Cardiac muscle cell (in vitro differentiated cells and primary cell): ENCODE data around the gene MARK2. TPM values are rescaled to one million over a fixed set of nuclear protein-coding genes. Genes with fewer than 3 reads are reported as not detected.

ENCODE experiments used
- DNase-seq, 2 donors: peaks; one replicate each; pipeline versions ENCODE4 v3.0.0 to v3.0.0-alpha.2; 2010 to 2017; ENCODE audit warnings: low read depth in 1 of 2, low spot score in 1 of 2
- H3K27ac ChIP-seq: fragments of 200-600 bp; sonication (generic); 2 replicates; pipeline ENCODE4 v1.5.1; 2016
- H3K27me3 ChIP-seq: fragments of 200-600 bp; sonication (generic); 2 replicates; pipeline ENCODE4 v1.6.0; 2016; ENCODE audit warnings: control low read depth
- H3K36me3 ChIP-seq: fragments of 200-600 bp; sonication (generic); 2 replicates; pipeline ENCODE4 v1.5.1; 2016; ENCODE audit warnings: control low read depth
- H3K4me1 ChIP-seq: fragments of 200-600 bp; sonication (generic); 2 replicates; pipeline ENCODE4 v1.8.1; 2017; ENCODE audit warnings: low read depth, mild to moderate bottlenecking, mixed run types
- H3K4me3 ChIP-seq: fragments of 200-600 bp; sonication (generic); 2 replicates; pipeline ENCODE4 v1.5.1; 2016; ENCODE audit warnings: mild to moderate bottlenecking
- H3K9me3 ChIP-seq: fragments of 200-600 bp; sonication (generic); 2 replicates; pipeline ENCODE4 v1.5.1; 2017; ENCODE audit warnings: low read depth, mild to moderate bottlenecking, control low read depth
- CTCF ChIP-seq: IDR thresholded peaks from 2 replicates; pipeline ENCODE4 v1.5.1; 2012; ENCODE audit warnings: low read depth, mild to moderate bottlenecking, low read length
- polyA plus RNA-seq: library from polyadenylated mRNA; unstranded; fragments of >200 nt; fragmentation: Nextera tagmentation; extraction: Ambion mirVana; gene quantifications from 2 replicates; pipeline ENCODE4 v1.2.1, GENCODE V29; 2016
- total RNA-seq: library from RNA; depleted of rRNA; stranded (reverse); fragments of >200 nt; gene quantifications from 2 replicates; pipeline ENCODE4 v1.2.3, GENCODE V29; 2016

Gene MARK2
- total and polyA plus RNA-seq, 2 experiments from 2014 or later, result 31.0 to 37.2 TPM

GRCh38 chr11:63873311-63873710 is 34.4 kb downstream of the MARK2 start:
- no peaks in the 10 kb centered on the region for H3K27me3 ChIP-seq
- no peak for TF ChIP-seq CTCF
- DNase-seq, result no peak

GRCh38 chr11:63874511-63874910 is 35.6 kb downstream of the MARK2 start:
- TF ChIP-seq CTCF, result no peak
- Histone ChIP-seq H3K9me3 (no peaks in the 10 kb centered on the region), H3K27ac (peak overlapping the region; percentile 89), H3K27me3 (no peaks in the 10 kb centered on the region), H3K4me1 (peaks cover 56% of the 10 kb centered on the region), H3K36me3 (no peaks in the 10 kb centered on the region), H3K4me3 (no peak overlapping the region)
- peak in 1 of 2 donors; percentile 78 for DNase-seq

More at GRCh38 chr11:63873311-63873710, 34.4 kb downstream of the MARK2 start:
- Histone ChIP-seq H3K4me1 (peaks cover 52% of the 10 kb centered on the region), H3K4me3 (no peak overlapping the region), H3K27ac (peak overlapping the region; percentile 89), H3K36me3 (no peaks in the 10 kb centered on the region), H3K9me3 (no peaks in the 10 kb centered on the region)

- TF ChIP-seq CTCF, result no peak
- DNase-seq, result no peak
- Histone ChIP-seq H3K27me3 (no peaks in the 10 kb centered on the region), H3K27ac (peak overlapping the region; percentile 89), H3K4me1 (peaks cover 65% of the 10 kb centered on the region), H3K4me3 (no peak overlapping the region), H3K9me3 (no peaks in the 10 kb centered on the region), H3K36me3 (no peaks in the 10 kb centered on the region)
These were observed 36.7 kb downstream of the MARK2 start for GRCh38 chr11:63875506-63876065.

- Histone ChIP-seq H3K27me3 (no peaks in the 10 kb centered on the region), H3K36me3 (no peaks in the 10 kb centered on the region), H3K4me3 (no peak overlapping the region), H3K4me1 (peaks cover 65% of the 10 kb centered on the region), H3K27ac (peak overlapping the region; percentile 89), H3K9me3 (no peaks in the 10 kb centered on the region)
- no peak for TF ChIP-seq CTCF
- DNase-seq, result no peak
These were observed 37.7 kb downstream of the MARK2 start for GRCh38 chr11:63876616-63877015.

GRCh38 chr11:63877658-63878241 is 38.8 kb downstream of the MARK2 start:
- Histone ChIP-seq H3K27ac (no peak overlapping the region), H3K27me3 (no peaks in the 10 kb centered on the region), H3K9me3 (no peaks in the 10 kb centered on the region), H3K4me3 (no peak overlapping the region), H3K4me1 (peaks cover 65% of the 10 kb centered on the region), H3K36me3 (no peaks in the 10 kb centered on the region)
- no peak for TF ChIP-seq CTCF
- DNase-seq, result no peak
